ACC112 (cell line): Measurements from ENCODE around the gene LRP1-AS.

ENCODE experiments used
- H2AFZ ChIP-seq: fragments of 200-600 bp; sonication (generic); one replicate; pipeline ENCODE4 v1.6.0; 2017; ENCODE audit warnings: antibody characterized with exemption, low read length; ENCODE audit not compliant: unreplicated experiment
- H3K27ac ChIP-seq: fragments of 200-600 bp; sonication (generic); 2 replicates; pipeline ENCODE4 v1.5.1; 2014; ENCODE audit warnings: low read depth, mild to moderate bottlenecking, antibody characterized with exemption, low read length, moderate library complexity
- H3K27me3 ChIP-seq: fragments of 200-600 bp; sonication (generic); 2 replicates; pipeline ENCODE4 v1.6.1; 2014; ENCODE audit warnings: mild to moderate bottlenecking, antibody characterized with exemption, low read length, moderate library complexity, mixed read lengths; ENCODE audit not compliant: insufficient read depth
- H3K36me3 ChIP-seq: fragments of 200-600 bp; sonication (generic); 2 replicates; pipeline ENCODE4 v1.6.1; 2016; ENCODE audit warnings: mild to moderate bottlenecking, antibody characterized with exemption, low read length, moderate library complexity, mixed read lengths; ENCODE audit not compliant: insufficient read depth
- H3K4me1 ChIP-seq: fragments of 200-600 bp; sonication (generic); one replicate; pipeline ENCODE4 v1.6.1; 2016; ENCODE audit warnings: low read length, mixed read lengths; ENCODE audit not compliant: insufficient read depth, unreplicated experiment, control insufficient read depth
- H3K4me3 ChIP-seq: fragments of 200-600 bp; sonication (generic); 2 replicates; pipeline ENCODE4 v1.5.1; 2014; ENCODE audit warnings: mild to moderate bottlenecking, low read depth, low read length
- H3K79me2 ChIP-seq: fragments of 200-600 bp; sonication (generic); one replicate; pipeline ENCODE4 v1.6.0; 2016; ENCODE audit warnings: low read length; ENCODE audit not compliant: control insufficient read depth, unreplicated experiment, insufficient read depth

The LRP1-AS gene

DNA sequence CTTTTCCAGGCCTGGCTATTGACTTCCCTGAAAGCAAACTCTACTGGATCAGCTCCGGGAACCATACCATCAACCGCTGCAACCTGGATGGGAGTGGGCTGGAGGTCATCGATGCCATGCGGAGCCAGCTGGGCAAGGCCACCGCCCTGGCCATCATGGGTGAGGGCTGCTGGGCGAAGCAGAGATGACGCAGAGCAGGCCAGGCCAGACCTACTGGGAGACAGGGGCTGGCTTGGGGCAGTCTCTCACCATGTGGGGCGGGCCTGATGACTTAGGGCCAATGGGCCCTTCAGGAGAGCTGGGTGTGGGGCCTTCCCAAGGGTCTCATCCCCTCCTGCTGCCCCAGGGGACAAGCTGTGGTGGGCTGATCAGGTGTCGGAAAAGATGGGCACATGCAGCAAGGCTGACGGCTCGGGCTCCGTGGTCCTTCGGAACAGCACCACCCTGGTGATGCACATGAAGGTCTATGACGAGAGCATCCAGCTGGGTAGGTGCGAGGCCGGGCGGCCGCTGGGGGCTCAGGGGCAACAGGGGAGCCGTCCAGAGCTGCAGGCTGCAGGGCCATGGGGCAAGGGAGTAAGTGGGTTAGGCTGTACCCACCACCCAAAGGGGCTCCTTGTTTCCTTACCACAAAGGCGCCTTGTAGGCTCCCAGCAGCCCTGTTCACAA is 33.0 kb upstream of the LRP1-AS start:
- peaks cover 14% of the 10 kb centered on the region for H3K4me1 ChIP-seq
- peaks cover 2% of the 10 kb centered on the region for H3K79me2 ChIP-seq
- no peak overlapping the region for H2AFZ ChIP-seq
- H3K4me3 ChIP-seq, result no peak overlapping the region
- H3K27me3 ChIP-seq, result no peaks in the 10 kb centered on the region
- H3K27ac ChIP-seq, result no peak overlapping the region
- H3K36me3 ChIP-seq, result peaks cover 44% of the 10 kb centered on the region; the same call in 1 of the 2 replicates

GRCh38 chr12:57179331-57180086 is 32.1 kb upstream of the LRP1-AS start:
- no peak overlapping the region for H3K4me3 ChIP-seq
- H3K27ac ChIP-seq, result no peak overlapping the region
- peaks cover 14% of the 10 kb centered on the region for H3K4me1 ChIP-seq
- peaks cover 2% of the 10 kb centered on the region for H3K79me2 ChIP-seq
- H3K36me3 ChIP-seq, result peaks cover 44% of the 10 kb centered on the region; the same call in 1 of the 2 replicates
- no peaks in the 10 kb centered on the region for H3K27me3 ChIP-seq
- no peak overlapping the region for H2AFZ ChIP-seq

DNA sequence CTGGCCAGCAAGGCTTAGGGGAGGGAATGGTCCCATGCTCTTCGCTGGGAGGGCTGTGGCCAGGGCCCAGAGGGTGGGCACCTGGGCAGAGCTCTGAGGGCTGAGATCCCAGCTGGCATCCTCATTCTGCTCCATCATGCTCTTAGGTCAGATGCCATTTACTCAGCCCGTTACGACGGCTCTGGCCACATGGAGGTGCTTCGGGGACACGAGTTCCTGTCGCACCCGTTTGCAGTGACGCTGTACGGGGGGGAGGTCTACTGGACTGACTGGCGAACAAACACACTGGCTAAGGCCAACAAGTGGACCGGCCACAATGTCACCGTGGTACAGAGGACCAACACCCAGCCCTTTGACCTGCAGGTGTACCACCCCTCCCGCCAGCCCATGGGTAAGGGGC is 30.8 kb upstream of the LRP1-AS start:
- H3K27ac ChIP-seq, result no peak overlapping the region
- peaks cover 2% of the 10 kb centered on the region for H3K79me2 ChIP-seq

GRCh38 chr12:57177354-57177753 is 29.9 kb upstream of the LRP1-AS start:
- Histone ChIP-seq H2AFZ (no peak overlapping the region), H3K4me3 (no peak overlapping the region), H3K36me3 (peaks cover 50% of the 10 kb centered on the region; the same call in 1 of the 2 replicates), H3K27me3 (no peaks in the 10 kb centered on the region), H3K27ac (no peak overlapping the region), H3K79me2 (peaks cover 2% of the 10 kb centered on the region), H3K4me1 (peaks cover 14% of the 10 kb centered on the region)

More for the DNA sequence above, 30.8 kb upstream of the LRP1-AS start:
- Histone ChIP-seq H2AFZ (no peak overlapping the region), H3K27me3 (no peaks in the 10 kb centered on the region), H3K4me1 (peaks cover 14% of the 10 kb centered on the region), H3K36me3 (peaks cover 45% of the 10 kb centered on the region; the same call in 1 of the 2 replicates), H3K4me3 (no peak overlapping the region)

DNA sequence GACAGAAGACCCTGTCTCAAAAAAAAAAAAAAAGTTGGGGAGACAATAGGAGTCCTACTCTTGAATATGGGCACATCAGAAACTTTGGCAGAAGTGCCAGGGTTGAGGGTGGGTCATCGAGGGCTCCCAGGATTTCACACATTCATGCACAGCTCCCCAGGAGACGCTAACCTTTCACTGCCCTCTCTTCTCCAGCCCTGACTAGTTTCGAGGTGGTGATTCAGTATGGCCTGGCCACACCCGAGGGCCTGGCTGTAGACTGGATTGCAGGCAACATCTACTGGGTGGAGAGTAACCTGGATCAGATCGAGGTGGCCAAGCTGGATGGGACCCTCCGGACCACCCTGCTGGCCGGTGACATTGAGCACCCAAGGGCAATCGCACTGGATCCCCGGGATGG is 29.4 kb upstream of the LRP1-AS start:
- Histone ChIP-seq H3K4me3 (no peak overlapping the region), H2AFZ (no peak overlapping the region), H3K36me3 (peaks cover 51% of the 10 kb centered on the region; the same call in 1 of the 2 replicates), H3K79me2 (peaks cover 2% of the 10 kb centered on the region), H3K27ac (0 out of 2 replicates have a peak overlapping the region, but pooled peaks have one; percentile 3), H3K4me1 (peaks cover 14% of the 10 kb centered on the region), H3K27me3 (no peaks in the 10 kb centered on the region)

GRCh38 chr12:57176139-57176477 is 28.7 kb upstream of the LRP1-AS start:
- H3K27ac ChIP-seq, result 0 out of 2 replicates have a peak overlapping the region, but pooled peaks have one; percentile 3
- H2AFZ ChIP-seq, result no peak overlapping the region
- peaks cover 51% of the 10 kb centered on the region; the same call in 1 of the 2 replicates for H3K36me3 ChIP-seq
- no peak overlapping the region for H3K4me3 ChIP-seq
- H3K27me3 ChIP-seq, result no peaks in the 10 kb centered on the region
- peaks cover 19% of the 10 kb centered on the region for H3K4me1 ChIP-seq
- H3K79me2 ChIP-seq, result peaks cover 2% of the 10 kb centered on the region

GRCh38 chr12:57175428-57176138 is 28.2 kb upstream of the LRP1-AS start:
- peaks cover 48% of the 10 kb centered on the region; the same call in 1 of the 2 replicates for H3K36me3 ChIP-seq

GRCh38 chr12:57173683-57174082 is 26.3 kb upstream of the LRP1-AS start:
- Histone ChIP-seq H3K36me3 (peaks cover 41% of the 10 kb centered on the region), H2AFZ (no peak overlapping the region), H3K4me1 (peaks cover 24% of the 10 kb centered on the region), H3K79me2 (peaks cover 2% of the 10 kb centered on the region), H3K4me3 (no peak overlapping the region), H3K27me3 (no peaks in the 10 kb centered on the region), H3K27ac (no peak overlapping the region)

More at GRCh38 chr12:57175428-57176138, 28.2 kb upstream of the LRP1-AS start:
- no peaks in the 10 kb centered on the region for H3K27me3 ChIP-seq
- no peak overlapping the region for H2AFZ ChIP-seq
- H3K79me2 ChIP-seq, result peaks cover 2% of the 10 kb centered on the region
- no peak overlapping the region for H3K27ac ChIP-seq
- peaks cover 24% of the 10 kb centered on the region for H3K4me1 ChIP-seq
- no peak overlapping the region for H3K4me3 ChIP-seq

DNA sequence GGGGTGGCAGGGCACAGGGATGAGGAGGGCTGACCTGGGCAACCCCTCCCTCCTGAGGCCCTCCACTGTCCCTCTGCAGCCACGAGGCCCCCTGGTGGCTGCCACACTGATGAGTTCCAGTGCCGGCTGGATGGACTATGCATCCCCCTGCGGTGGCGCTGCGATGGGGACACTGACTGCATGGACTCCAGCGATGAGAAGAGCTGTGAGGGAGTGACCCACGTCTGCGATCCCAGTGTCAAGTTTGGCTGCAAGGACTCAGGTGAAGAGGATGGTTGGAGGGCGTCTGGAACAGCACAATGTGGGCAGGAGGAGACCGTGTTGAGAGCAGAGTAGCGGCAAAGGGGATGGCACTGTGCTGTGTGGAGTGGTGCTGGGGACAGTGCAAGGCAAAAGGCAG is 25.7 kb upstream of the LRP1-AS start:
- H3K4me1 ChIP-seq, result peaks cover 24% of the 10 kb centered on the region
- H3K27me3 ChIP-seq, result no peaks in the 10 kb centered on the region
- no peak overlapping the region for H3K27ac ChIP-seq
- H3K36me3 ChIP-seq, result peaks cover 44% of the 10 kb centered on the region
- H2AFZ ChIP-seq, result no peak overlapping the region
- H3K4me3 ChIP-seq, result no peak overlapping the region
- H3K79me2 ChIP-seq, result peaks cover 2% of the 10 kb centered on the region

GRCh38 chr12:57171668-57172067 is 24.2 kb upstream of the LRP1-AS start:
- H3K27ac ChIP-seq, result no peak overlapping the region
- H3K79me2 ChIP-seq, result no peaks in the 10 kb centered on the region
- peaks cover 26% of the 10 kb centered on the region for H3K4me1 ChIP-seq
- H3K4me3 ChIP-seq, result no peak overlapping the region
- H3K27me3 ChIP-seq, result no peaks in the 10 kb centered on the region
- peaks cover 49% of the 10 kb centered on the region for H3K36me3 ChIP-seq
- H2AFZ ChIP-seq, result no peak overlapping the region
